ENCODE measurements around the gene CER1. TPM values are rescaled to one million over a fixed set of nuclear protein-coding genes. Genes with fewer than 3 reads are reported as not detected.
A peak's percentile ranks its signal among the peaks of the same experiment; 100 is the strongest.

Gene CER1
- total RNA-seq, 1 donor from 2014 or later = 0.78 TPM

DNA sequence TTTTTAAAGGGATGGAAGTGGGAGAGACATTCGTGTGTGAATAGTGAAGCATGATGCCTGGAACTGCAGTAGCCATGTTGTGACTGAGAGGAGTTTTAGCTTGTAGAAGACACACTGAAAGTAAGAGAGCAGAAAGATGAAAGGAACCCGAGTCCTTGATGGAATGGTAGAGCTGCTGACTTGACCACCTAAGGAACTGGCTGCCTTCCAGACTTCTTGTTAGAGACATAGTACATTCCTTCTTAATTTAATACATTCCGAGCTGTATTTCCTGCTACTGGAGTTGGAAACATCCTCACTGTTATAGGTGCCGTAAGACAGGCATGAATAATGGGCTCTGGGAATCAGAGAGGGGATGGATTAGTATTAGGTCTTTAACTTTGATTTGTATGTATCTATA is 7.4 kb downstream of the CER1 start:
- no peak overlapping the region for H3K4me3 Mint-ChIP-seq
- H3K36me3 Mint-ChIP-seq = peaks cover 5% of the 10 kb centered on the region
- H3K9me3 Mint-ChIP-seq = peaks cover 5% of the 10 kb centered on the region
- H3K4me1 Mint-ChIP-seq = peaks cover 12% of the 10 kb centered on the region
- peak overlapping the region; percentile 63 for H3K27ac Mint-ChIP-seq
- peaks cover 2% of the 10 kb centered on the region for H3K27me3 Mint-ChIP-seq (ENCODE audit: low read depth)
- no peak for DNase-seq (ENCODE audit: low spot score in 2 of 2, unreplicated experiment in 2 of 2)
- TF ChIP-seq, protein P1, sequence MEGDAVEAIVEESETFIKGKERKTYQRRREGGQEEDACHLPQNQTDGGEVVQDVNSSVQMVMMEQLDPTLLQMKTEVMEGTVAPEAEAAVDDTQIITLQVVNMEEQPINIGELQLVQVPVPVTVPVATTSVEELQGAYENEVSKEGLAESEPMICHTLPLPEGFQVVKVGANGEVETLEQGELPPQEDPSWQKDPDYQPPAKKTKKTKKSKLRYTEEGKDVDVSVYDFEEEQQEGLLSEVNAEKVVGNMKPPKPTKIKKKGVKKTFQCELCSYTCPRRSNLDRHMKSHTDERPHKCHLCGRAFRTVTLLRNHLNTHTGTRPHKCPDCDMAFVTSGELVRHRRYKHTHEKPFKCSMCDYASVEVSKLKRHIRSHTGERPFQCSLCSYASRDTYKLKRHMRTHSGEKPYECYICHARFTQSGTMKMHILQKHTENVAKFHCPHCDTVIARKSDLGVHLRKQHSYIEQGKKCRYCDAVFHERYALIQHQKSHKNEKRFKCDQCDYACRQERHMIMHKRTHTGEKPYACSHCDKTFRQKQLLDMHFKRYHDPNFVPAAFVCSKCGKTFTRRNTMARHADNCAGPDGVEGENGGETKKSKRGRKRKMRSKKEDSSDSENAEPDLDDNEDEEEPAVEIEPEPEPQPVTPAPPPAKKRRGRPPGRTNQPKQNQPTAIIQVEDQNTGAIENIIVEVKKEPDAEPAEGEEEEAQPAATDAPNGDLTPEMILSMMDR (IDR thresholded peaks at IDR 0.05; ENCODE audit: unreplicated experiment) = no peak

DNA sequence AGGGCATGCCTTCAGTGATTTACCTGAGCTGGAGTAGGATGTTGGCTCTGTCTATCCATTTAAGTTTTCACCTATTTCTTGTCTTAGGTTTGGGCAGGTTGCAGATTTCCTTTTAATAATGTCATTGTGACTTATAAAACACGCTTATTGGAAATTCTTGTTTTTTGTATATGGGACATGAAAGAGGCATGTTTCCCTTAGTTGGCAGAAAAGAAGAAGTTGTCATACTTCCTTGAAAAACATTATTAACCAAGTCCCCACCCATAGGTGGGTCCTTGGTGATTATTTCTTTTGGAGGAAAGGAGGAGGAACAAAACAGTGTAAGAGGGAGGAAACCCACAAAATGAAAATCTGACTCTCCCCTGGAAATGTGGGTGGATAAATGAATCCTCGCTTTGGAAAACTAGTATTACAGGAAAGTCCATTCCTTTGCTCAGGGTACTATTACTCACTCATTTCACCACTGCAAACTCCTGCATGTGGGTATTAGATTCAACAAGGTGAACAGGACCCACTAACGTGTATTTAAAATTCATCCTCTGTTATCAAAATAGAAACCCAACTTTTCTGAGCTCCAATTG is 9.3 kb downstream of the CER1 start:
- H3K9me3 Mint-ChIP-seq = peaks cover 23% of the 10 kb centered on the region
- H3K4me1 Mint-ChIP-seq = peaks cover 7% of the 10 kb centered on the region
- TF ChIP-seq, protein P1 (IDR thresholded peaks at IDR 0.05; ENCODE audit: unreplicated experiment) = no peak

DNA sequence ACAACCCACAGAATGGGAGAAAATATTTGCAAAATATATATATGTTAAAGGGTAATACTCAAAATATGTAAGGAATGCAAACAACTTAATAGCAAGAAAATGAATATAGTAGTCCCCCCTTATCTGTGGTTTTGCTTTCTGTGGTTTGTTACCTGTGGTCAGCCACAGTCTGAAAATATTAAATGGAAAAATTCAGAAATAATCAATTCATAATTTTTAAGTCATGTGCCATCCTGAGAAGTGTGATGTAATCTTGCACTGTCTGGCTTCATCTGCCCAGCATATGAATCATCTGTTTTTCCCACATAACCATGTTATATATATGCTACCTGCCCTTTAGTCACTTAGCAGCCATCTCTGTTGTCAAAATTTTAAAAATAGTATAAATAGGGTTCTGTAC is 11.7 kb downstream of the CER1 start:
- Mint-ChIP-seq H3K4me1 (peaks cover 7% of the 10 kb centered on the region), H3K9me3 (peaks cover 46% of the 10 kb centered on the region), H3K36me3 (peaks cover 31% of the 10 kb centered on the region), H3K4me3 (no peak overlapping the region), H3K27ac (no peak overlapping the region), H3K27me3 (ENCODE audit: low read depth) (no peaks in the 10 kb centered on the region)
- DNase-seq (ENCODE audit: low spot score in 2 of 2, unreplicated experiment in 2 of 2) = no peak
- TF ChIP-seq, protein P1 (IDR thresholded peaks at IDR 0.05; ENCODE audit: unreplicated experiment) = no peak

More for the DNA sequence above, 9.3 kb downstream of the CER1 start:
- no peak for DNase-seq (ENCODE audit: low spot score in 2 of 2, unreplicated experiment in 2 of 2)
- no peaks in the 10 kb centered on the region for H3K27me3 Mint-ChIP-seq (ENCODE audit: low read depth)
- H3K36me3 Mint-ChIP-seq = peaks cover 19% of the 10 kb centered on the region
- H3K4me3 Mint-ChIP-seq = no peak overlapping the region
- no peak overlapping the region for H3K27ac Mint-ChIP-seq

DNA sequence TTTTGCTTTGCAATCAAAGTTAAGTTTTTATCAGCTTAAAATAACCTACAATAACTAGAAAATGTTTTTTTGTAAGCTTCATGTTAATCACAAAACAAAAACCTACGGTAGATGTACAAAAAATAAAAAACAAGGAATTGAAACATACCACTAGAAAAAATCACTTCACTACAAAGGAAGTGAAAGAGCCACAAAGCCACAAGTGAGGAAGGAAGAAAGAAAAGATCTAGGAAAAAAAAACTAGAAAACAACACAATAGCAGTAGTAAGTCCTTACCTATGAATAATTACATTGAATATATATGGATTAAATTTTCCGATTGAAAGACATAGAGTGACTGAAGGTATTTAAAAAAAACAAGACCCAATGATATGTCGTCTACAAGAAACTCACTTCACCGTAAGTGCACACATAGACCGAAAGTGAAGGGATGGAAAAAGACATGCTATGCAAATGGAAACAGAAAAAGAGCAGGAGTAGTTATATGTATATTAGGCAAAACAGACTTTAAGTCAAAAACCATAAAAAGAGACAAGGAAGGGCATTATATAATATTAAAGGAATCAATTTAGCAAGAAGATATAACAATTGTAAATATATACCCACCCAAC is 15.9 kb downstream of the CER1 start:
- peaks cover 59% of the 10 kb centered on the region for H3K9me3 Mint-ChIP-seq
- H3K27me3 Mint-ChIP-seq (ENCODE audit: low read depth) = no peaks in the 10 kb centered on the region
- no peak overlapping the region for H3K4me3 Mint-ChIP-seq
- DNase-seq (ENCODE audit: low spot score in 2 of 2, unreplicated experiment in 2 of 2) = no peak
- no peaks in the 10 kb centered on the region for H3K4me1 Mint-ChIP-seq
- no peak overlapping the region for H3K27ac Mint-ChIP-seq
- TF ChIP-seq, protein P1 (IDR thresholded peaks at IDR 0.05; ENCODE audit: unreplicated experiment) = no peak
- peaks cover 40% of the 10 kb centered on the region for H3K36me3 Mint-ChIP-seq

DNA sequence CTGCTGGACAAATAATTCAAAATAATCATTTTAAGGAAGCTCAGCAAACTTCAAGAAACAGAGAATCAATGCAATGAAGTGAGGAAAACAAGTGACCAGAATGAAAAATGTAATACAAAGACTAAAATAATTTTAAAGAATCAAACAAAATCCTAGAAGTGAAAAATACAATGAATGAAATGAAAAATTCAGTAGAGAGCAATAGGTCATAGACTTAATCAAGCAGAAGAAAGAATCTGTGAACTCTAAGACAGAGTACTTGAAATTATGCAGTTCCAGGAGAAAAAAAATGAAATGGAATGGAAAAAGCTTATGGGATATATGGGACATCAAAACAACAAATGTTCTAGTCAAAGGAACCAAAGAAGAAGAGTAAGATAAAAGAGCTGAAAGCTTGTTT is 17.5 kb downstream of the CER1 start:
- Mint-ChIP-seq H3K27me3 (ENCODE audit: low read depth) (no peaks in the 10 kb centered on the region), H3K4me3 (no peak overlapping the region), H3K9me3 (peaks cover 53% of the 10 kb centered on the region), H3K4me1 (no peaks in the 10 kb centered on the region), H3K27ac (no peak overlapping the region), H3K36me3 (peaks cover 34% of the 10 kb centered on the region)
- DNase-seq (ENCODE audit: low spot score in 2 of 2, unreplicated experiment in 2 of 2) = no peak
- TF ChIP-seq, protein P1 (IDR thresholded peaks at IDR 0.05; ENCODE audit: unreplicated experiment) = no peak

Measured in mesothelial cell of epicardium (in vitro differentiated cells).